Measurements from ENCODE around the gene RGS7.

Gene RGS7

GRCh38 chr1:241163363-241163762 lies 193.6 kb downstream of the RGS7 start:
- TF ChIP-seq CTCF (IDR thresholded peaks at IDR 0.05; ENCODE audit: insufficient read depth, low read depth, low read length, missing control alignments), result no peak
- H3K4me3 ChIP-seq (ENCODE audit: low read depth, low read length), result no peak overlapping the region
- no peak for DNase-seq (ENCODE audit: low read depth)

- DNase-seq (ENCODE audit: low read depth), result no peak
- H3K4me3 ChIP-seq (ENCODE audit: low read depth, low read length), result no peak overlapping the region
- TF ChIP-seq CTCF (IDR thresholded peaks at IDR 0.05; ENCODE audit: insufficient read depth, low read depth, low read length, missing control alignments), result no peak
Observed at GRCh38 chr1:241161188-241161689, 195.8 kb downstream of the RGS7 start.

DNA sequence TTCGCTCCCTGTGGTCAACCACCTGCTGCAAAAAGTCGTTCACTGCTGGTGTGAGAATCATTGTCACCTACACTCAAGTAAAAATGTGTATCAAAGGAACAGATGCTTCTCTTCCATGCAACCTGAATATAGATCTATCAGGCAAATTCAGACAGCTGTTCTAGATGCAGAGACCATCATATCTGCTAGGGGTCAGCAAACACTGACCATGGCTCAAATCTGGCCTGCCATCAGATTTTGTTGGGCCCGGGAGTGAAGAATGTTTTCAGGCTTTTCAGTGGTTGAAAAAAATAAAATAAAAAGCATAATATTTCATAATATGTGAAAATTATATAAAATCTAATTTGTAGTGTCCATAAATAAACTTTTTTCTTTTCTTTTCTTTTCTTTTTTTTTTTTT lies 199.6 kb downstream of the RGS7 start:
- no peak for TF ChIP-seq CTCF (IDR thresholded peaks at IDR 0.05; ENCODE audit: insufficient read depth, low read depth, low read length, missing control alignments)
- no peak for DNase-seq (ENCODE audit: low read depth)
- no peak overlapping the region for H3K4me3 ChIP-seq (ENCODE audit: low read depth, low read length)

DNA sequence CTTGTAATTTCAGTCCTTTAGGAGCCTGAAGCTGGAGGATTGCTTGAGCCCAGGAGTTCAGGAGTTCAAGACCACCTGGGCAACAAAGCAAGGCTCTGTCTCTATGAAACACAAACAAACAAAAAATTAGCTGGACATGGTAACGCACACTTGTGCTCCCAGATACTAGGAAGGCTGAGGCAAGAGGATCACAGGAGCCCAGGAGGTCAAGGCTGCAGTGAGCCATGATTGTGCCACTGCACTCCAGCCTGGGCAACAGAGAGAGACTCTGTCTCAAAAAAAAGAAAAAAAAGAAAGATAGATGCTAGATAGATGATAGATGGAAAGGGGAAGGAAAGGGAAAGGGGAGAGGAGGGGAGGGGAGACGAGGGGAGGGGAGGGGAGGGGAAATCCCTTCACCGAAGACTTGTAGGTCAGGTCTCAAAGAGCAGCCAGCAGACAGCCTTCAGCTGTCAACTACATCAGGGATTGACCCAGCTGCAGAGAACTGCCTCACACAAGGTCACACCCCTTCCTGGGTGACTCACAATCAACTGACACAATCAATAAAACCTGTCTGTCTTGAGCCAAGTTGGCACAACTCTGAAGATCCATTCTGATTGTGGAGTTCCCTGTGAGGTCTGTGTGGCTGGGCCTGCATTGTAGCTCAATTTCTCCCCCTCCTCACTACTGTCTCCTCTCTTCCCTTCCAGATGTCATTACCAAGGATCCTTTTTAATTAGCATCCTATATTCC lies 200.6 kb downstream of the RGS7 start:
- DNase-seq (ENCODE audit: low read depth), result no peak
- no peak overlapping the region for H3K4me3 ChIP-seq (ENCODE audit: low read depth, low read length)
- no peak for TF ChIP-seq CTCF (IDR thresholded peaks at IDR 0.05; ENCODE audit: insufficient read depth, low read depth, low read length, missing control alignments)

- H3K4me3 ChIP-seq (ENCODE audit: low read depth, low read length), result no peak overlapping the region
- DNase-seq (ENCODE audit: low read depth), result no peak
- no peak for TF ChIP-seq CTCF (IDR thresholded peaks at IDR 0.05; ENCODE audit: insufficient read depth, low read depth, low read length, missing control alignments)
Observed at GRCh38 chr1:241145881-241146280, 211.1 kb downstream of the RGS7 start.

DNA sequence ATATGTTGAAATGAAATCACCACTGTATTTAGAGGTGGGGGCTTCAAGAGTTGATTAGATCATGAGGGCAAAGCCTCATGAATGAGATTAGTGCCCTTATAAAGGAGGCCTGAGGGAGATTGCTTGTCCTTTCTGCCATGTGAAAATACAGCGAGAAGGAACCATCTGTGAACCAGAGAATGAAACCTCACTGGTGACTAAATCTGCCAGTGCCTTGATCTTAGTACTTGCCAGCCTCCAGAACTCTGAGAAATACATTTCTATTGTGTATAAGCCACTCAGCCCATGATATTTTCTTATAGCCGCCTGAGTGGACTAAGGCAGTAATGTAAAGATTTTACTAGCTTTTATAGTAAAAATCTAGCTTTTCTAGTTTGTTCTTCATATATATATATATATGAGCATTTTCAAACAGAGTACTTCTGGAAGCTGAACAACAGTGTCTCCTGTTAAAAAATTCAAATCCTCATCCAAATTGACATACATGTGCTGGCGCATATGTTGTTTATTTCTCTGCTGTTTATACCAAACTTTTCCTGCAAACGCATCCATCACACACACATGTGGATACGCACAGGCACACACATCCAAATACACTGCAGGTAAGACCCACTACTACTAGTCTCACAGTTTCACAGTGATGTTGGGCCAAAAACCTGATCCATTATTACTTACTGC lies 213.1 kb downstream of the RGS7 start:
- H3K4me3 ChIP-seq (ENCODE audit: low read depth, low read length), result no peak overlapping the region
- no peak for DNase-seq (ENCODE audit: low read depth)
- no peak for TF ChIP-seq CTCF (IDR thresholded peaks at IDR 0.05; ENCODE audit: insufficient read depth, low read depth, low read length, missing control alignments)
